ENCODE data around the gene SDK2. TPM values are rescaled to one million over a fixed set of nuclear protein-coding genes. Genes with fewer than 3 reads are reported as not detected.

SDK2 gene
- total RNA-seq, 1 donor from 2014 or later = not detected

DNA sequence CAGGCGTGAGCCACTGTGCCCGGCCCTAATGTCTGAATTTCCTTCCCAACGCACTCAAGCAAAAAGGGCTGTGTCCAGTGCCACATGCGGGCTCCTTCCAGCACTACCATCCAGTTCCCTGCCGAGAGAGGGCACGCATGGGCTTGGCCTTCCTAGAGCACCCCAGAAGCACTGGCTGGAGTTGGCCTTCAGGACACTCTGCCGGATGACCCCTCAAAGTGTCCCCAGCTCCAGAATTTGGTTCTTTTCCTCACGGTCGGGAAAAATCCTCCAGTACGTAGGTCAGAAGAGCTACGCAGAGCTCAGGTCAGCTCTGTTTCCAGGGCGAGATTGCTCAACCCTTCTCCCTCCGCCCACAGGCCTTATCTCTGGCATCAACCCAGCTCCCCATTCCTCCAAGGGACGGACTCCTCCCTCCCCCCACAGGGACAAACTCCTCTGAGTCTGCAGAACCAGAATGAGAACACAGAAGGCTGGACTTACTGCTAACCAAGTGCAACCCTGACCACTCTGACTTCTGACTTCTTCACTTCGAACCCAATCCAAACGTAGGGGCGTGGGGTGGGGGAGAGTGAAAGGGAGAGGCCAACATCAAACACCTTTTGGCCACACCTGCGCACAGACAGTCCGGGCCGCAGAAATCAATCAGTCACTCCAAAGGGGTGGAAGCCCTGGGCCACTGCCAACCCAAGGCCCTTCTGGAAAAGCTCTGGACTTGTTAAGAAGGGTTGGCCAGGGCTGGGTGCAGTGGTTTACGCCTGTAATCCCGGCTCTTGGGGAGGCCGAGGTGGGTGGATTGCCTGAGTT lies 336.0 kb downstream of the SDK2 start:
- peak in 1 of 2 donors; percentile 81 for DNase-seq (ENCODE audit: low read depth in 2 of 2)

DNA sequence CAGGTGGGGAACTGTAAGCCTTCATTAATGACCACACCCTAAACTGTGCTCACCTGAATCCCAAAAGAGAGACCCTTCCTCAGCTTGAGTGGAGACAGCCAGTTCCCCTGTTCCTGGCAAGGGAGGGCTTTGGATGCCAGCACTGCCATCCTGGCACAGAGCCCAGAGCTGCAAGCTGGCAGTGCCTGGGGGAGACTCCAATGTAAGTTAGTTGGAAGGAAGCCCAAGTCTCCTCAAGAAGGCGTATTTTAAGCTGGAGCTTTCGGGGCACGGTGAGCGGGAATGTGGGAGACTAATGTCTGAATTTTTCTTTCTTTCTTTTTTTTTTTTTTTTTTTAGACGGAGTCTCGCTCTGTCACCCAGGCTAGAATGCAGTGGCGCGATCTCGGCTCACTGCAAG lies 337.1 kb downstream of the SDK2 start:
- no peak for DNase-seq (ENCODE audit: low read depth in 2 of 2)

DNA sequence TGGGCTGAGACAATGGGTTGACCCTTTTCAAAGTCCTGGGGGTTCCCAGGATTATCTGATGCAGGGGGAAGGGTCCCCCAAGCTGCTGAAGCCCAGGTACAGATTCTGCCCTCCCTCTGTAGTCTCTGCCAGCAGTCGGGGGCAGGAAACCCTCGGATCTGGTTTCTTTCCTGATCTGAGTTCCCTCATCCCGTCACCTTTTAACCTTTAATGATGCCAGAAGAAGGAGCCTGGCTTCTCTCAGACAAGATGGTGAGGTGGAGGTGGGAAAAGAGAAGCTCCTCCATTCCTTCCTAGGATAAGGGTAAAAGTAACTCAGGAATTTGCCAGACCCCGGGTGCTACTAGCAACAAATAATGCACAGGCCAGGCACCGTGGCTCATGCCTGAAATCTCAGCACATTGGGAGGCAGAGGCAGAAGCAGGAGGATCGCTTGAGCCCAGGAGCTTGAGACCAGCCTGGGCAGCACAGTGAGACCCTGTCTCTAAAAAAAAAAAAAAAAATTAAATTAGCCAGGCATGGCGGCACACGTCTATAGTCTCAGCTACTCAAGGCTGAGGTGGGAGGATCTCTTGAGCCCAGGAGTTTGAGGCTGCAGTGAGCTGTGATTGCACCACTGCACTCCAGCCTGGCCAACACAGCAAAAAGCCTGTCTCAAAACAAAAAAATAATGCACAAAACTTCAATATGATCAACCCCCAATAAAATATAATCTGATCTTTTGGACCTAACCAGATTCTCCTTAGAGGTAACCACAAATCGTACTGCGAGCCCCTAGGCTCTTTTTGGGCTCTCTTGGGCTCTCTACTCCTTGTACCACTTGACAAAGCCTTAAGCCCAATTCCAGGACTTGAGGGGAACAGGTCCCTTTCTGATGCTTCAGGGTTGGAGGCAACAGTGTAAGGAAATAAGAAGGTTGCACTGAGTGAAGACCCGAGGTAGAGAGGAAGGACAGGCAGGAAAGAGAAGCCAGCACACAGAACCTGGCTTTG lies 338.1 kb downstream of the SDK2 start:
- DNase-seq (ENCODE audit: low read depth in 2 of 2) = no peak

DNA sequence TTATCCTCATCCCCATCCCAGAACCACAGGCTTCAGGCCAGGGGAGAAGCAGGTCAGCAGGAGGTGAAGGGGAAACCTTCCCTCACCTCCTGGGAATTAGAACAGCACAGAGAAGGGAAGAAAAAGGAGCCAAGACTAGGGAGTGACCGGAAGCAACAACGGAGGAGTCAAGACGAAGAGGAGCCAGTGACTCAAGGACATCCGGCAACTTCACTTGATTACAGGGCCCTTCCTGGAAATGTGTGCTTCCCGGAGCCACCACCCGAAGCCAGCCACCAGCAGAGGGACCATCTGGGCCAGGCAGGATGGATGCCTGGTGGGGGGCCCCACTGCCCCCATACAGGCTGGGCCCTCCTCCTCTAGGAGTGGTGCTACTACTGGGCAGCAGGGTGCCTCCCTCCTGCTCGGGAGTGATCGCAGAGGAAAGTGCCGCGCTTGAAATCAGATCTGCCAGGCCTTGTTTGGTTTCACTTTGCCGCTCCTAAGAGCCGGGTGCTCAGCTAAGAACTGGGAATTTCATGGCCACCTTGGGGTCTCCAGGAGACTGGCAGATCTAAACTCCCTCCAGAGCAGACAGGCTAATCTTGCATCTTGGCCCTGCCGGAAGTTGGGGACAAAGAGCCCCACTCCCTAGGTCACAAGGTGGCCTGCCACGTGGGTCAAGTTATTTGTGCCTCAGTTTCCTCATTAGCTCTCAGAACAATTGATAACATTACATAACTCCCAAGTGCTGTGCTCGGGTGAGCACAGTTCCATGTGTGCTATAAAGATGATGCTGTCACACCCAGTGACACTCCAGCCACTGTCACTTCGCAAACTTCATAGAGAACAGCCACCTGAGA lies 339.1 kb downstream of the SDK2 start:
- peak; percentile 67 to 86 for DNase-seq (ENCODE audit: low read depth in 2 of 2)

DNA sequence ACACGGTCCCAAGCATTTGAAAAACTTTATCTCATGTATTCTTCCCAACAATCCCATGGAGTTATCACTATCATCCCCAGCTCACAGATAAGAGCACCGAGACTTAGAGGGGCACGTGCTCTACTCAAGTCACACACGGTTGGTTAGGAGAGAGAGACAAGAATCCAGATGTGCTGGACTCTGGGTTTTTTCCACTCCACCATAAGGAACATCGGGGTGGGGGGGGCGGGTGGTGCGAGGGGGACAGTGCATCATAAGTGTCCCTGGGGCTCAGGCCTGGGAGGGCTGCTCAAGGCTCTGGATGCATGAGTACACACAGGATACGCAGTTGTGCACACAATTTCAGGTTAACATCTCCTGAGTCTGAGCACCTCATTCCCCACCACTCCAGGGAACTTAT lies 339.8 kb downstream of the SDK2 start:
- no peak for DNase-seq (ENCODE audit: low read depth in 2 of 2)

DNA sequence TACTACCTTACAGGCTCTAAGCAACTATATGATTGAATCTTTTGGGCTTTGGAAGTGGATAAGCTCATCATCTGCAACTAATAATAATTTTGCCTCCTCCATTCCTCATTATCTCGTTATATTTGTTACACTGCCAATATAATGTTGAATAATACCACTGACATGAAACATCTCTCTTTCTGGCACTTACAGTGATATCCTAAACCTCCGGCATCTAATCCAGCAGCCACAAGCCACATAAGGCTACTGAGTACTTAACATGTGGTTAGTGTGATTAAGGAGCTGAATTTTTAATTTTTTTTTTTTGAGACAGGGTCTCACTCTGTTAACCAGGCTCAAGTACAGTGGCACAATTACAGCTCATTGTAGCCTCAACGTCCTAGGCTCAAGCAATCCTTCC lies 342.1 kb downstream of the SDK2 start:
- DNase-seq (ENCODE audit: low read depth in 2 of 2) = no peak

DNA sequence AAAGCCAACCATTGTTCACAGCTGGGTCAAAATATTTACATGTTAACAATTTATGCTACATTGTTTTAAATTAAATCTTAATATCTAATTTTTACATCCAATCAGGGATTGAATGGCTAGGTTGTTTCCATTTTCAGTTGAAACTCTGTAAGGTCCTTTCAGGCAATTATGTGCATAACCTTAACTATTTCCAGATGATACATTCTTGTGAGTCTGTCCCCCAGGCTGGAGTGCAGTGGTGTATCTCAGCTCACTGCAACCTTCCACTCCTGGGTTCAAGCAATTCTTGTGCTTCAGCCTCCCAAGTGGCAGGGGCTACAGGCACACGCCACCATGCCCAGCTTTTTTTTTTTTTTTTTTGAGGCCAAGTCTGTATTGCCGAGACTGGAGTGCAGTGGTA lies 342.9 kb downstream of the SDK2 start:
- DNase-seq (ENCODE audit: low read depth in 2 of 2) = no peak

DNA sequence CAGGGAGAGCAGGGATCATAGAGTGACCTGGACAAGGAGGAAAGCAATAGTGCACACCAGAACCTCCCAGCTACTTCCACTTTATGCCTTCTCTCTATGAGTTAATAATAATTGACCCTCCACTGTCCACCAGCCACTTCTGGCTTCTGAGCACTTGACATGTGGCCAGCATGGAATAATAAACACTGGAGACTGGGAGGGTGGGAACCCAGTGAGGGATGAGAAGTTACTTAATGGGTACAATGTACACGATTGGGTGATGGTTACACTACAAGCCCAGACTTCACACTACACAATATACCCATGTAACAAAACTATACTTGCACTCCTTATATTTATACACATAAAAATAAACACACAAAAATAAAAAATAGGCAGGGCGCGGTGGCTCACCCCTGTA lies 343.9 kb downstream of the SDK2 start:
- DNase-seq (ENCODE audit: low read depth in 2 of 2) = no peak

DNA sequence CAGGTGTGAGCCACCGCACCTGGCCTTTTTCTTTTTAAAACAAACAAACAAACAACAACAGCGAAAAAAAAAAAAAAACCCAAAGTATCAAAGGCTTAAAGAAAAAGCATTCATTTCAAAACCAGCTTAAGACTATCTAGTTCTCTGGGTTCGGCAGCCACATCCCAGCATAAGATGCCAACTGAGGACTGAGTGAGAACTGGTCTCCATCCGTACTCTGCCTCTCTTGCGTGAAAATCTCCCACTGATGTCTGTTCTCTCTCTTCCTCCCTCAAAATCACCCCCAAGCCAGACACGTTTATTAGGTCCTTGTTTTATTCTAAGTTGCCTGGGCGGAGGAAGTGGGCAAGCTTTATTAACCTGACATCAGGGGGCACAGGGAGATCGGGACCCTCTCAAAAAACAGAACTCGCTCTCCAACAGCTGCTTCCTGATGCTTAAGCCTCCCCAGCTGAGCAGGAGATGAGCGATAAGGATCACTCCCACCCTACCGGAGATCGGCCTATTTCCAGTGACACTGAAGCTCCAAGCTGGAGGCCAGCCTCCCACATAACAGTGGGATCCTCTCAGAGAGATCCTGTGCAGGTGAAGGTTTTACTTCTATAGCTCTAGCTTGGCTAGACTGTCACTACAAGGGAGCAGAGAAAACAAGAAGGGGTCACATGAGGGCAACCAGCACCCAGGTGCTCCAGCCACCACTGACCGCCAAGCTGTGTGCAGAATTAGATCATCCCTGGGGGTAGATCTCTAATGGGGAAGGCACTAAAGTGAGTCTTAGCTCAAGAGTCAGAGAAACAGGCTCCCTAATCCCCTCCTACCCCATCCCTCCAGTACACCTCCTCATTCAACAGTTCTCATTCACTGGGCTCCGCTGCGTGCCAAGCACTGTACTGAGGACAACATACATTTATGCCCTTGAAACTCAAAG lies 346.0 kb downstream of the SDK2 start:
- peak in 1 of 2 donors; percentile 38 for DNase-seq (ENCODE audit: low read depth in 2 of 2)

DNA sequence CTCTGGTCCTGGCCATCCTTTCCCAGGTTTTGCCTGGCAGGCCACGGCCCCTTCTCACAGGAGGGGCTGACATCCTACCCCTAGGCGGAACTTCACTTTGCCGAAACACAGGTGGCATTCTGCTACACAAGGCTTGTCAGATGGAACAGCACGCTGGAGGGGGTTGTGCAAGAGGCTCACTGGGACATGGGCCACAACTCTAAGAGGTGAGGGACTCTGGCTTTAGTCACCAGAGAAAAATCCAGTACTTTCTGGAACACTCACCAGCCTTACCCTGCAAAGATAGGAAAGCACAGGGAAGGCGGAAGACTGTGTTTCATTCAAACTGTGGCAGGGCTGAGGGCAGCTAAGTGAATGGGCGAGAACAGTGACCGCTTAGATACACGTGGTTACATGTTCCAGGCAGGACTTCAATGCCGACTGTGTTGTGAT lies 350.7 kb downstream of the SDK2 start:
- no peak for DNase-seq (ENCODE audit: low read depth in 2 of 2)

DNA sequence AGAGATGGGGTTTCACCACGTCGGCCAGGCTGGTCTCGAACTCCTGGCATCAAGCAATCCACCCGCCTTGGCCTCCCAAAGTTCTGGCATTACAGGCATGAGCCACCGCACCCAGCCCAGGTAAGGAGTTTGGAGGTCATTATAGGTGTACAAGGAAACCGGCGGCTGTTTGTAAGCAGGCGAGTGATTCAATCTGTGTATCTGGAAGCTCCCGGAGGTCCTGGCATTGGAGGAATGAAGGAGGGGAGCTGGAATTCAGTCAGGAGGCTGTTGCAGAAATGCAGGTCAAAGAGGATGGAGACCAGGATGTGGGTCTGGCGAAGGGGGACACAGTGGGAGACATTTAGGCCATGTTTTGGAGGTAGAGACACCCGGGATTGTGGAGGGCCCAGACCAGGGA lies 351.2 kb downstream of the SDK2 start:
- DNase-seq (ENCODE audit: low read depth in 2 of 2) = no peak

DNA sequence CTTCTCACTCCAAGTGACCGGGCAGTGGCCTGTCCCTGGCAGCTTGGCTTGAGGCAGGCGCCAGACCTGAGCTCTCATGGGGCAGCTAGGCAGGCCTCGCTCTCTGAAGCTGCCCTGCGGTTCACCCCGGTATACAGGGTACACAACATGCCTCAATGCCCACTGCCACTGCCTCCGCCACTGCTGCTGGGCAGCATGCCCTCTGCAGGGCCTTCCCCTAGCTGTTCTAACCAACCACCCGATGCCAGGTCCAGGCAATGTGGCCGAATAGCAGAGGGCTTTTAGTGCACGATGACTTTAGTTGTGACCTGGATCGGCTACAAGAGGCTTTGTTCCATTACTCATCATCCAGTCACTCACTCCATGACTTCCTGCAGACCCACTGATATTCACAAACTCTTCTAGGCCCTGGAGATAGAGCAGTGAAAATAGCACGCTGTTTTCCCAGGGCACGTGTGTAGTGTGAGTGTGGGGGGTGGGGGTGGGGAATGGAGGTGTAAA lies 352.2 kb downstream of the SDK2 start:
- peak; percentile 81 to 93 for DNase-seq (ENCODE audit: low read depth in 2 of 2)

DNA sequence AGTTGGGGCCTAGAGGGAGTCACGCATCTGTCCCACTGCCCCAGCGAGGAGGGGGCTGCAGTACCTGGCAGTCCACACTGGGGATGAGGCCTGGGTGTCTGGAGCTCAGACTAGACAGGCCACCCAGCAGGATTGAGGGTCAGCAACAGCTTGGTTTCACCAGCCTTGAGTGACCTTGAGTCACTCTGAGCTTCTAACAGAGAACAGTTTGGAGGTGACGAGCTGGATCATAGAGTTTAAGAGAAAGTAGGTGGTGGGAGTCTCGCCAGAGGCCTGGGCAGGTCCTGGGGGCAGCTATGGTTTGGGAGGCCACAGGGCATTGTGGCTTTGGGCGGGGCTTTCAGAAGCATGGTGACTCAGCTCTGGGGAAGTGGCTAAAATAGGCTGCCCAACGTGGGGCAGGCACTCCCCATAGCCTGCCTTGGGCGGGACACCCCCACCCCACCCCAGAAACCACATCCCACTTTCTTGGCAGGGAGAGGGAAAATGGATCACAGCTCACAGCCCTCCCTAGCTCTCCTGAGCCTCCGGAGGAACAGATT lies 352.9 kb downstream of the SDK2 start:
- DNase-seq (ENCODE audit: low read depth in 2 of 2) = peak; percentile 26 to 63

DNA sequence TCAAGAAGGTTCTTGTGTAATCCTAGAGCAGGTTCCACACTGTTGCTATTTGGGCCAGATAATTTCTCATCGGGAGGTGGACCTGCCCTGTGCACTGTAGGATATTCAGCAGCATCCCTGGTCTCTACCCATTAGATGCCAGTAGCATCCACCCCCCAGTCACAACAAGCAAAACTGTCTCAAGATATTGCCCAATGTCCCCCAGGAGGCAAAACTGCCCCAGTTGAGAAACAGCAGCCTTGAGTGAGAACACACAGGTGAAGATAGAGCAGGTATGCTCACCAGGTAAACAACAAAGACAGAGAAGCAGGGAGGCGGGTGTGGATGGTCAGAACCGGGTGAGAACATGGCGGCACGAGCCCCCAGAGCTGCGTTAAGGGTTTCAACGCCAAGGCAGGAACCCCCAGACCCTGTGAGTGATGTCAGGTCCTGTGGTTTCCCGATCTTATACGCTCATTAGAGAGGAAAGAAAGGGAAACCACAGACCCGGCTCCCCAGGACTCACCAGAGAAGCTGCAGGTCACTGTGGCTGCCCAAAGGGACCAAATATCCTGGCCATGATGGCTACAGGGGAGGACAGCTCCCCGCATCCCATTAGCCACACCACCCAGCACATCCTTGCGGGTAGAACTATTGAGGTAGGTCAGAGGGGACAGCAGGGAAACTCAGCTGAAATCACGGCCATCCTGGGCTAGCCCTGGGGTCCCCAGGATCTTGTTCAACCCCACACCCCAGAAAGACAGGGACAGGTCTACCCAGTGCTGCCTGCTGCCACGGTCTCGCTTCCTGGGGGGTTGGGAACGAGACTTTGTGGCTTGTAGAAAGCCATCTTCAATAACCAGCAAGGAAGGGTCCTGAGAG lies 353.6 kb downstream of the SDK2 start:
- no peak for DNase-seq (ENCODE audit: low read depth in 2 of 2)

DNA sequence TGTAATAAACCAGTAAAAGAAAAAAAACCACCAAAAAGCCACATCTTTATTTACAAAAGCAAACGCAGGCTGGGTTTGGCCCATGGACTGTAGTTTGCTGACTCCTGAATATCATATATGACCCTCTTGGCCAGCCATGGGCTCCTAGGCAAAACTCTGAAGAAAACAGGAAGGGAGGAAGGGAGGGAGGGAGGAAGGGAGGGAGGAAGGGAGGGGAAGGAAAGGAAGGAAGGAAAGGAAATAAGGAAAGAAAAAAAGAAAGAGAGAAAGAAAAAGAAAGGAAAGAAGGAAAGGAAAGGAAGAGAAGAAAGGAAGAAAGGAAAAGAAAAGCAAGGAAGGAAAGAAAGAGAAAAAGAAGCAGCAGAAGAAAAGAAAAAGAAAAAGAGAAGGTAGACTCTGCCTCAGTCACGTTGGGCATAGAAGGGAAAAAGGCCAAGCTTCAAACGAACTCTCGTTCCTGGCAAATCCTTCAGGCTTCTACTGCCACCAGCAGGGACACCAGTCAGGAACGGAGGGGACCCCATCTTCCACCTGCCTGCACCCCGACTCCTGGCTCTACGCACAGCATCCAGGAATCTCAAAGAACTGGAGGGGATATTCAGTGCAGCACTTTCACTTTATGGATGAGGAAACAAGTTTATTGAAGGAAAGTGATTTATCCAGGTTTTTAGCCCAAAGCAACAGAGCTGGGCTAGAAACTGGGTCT lies 354.5 kb downstream of the SDK2 start:
- no peak for DNase-seq (ENCODE audit: low read depth in 2 of 2)

DNA sequence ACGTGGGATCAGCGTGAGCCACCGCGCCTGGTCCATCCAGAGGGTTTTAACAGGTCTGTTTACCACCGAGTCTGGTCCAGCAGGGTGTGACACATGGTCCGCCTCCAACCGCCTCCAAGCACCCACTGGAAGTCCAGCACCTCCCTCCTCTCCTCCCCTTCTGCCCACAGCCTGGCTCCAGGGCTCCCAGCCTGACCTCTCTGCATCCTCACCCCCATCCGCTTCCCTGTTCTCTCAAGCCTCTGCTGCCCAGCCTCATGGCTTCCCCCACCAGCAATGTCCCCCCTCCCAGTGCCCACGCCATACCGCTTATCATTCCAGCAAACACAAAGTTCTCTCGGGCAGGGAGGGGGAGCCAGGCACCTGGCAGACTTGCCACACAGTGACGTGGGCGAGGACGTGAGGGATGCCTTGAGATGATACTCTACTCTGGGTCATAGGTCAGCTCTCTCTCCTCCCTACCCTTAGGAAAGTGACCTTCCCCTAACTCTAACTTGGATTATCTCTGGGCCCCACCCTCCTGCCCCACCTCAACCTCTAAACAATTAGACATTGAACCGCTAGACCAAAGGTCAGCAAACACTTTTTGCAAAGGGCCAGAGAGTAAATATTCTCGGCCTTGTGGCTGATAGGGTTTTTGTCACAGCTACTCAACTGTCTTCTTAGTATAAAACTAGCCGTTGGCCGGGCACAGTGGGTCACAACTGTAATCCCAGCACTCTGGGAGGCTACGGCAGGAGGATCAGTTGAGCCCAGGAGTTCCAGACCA lies 355.5 kb downstream of the SDK2 start:
- DNase-seq (ENCODE audit: low read depth in 2 of 2) = no peak

DNA sequence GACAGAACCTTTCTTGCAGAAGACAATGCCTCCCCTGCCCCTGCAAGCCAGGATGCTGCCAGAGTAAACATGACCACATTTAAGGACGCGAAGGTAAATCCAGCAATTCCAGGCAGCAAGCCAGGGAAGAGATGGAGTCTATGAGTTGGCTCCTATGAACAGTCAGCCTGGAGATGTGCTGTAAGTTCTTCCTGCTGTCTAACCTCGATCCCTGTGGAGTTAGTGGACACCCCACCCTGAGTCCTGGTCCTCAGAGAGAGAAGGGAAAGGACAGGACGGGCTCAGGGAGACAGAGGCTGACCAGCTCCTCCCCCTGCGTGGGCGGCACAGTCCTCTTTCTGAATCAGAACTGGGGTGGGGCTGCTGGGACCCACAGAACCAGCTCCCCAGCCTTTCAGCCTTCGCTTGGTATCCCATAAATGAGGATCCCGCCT lies 357.4 kb downstream of the SDK2 start:
- DNase-seq (ENCODE audit: low read depth in 2 of 2) = peak in 1 of 2 donors; percentile 57
